Gastroesophageal sphincter (tissue), 4 donors: Measurements from ENCODE around the gene HDAC10. TPM values are rescaled to one million over a fixed set of nuclear protein-coding genes. Genes with fewer than 3 reads are reported as not detected.

Experiments
- ATAC-seq: fragments of 150-250 bp; one replicate; pipeline ENCODE4 v1.9.1; 2016; ENCODE audit warnings: mild to moderate bottlenecking, moderate library complexity
- H3K27ac ChIP-seq, 4 donors: fragments of 200-600 bp; sonication (generic) in 3 of 4; 1 replicate in 3 of 4; 2 replicates in 1 of 4; pipeline ENCODE4 v1.5.1; 2016 to 2019
- H3K27me3 ChIP-seq: fragments of 200-600 bp; sonication (generic); one replicate; pipeline ENCODE4 v1.5.1; 2019
- H3K36me3 ChIP-seq, 2 donors: fragments of 200-600 bp; sonication (generic); one replicate each; pipeline ENCODE4 v1.5.1; 2019; ENCODE audit warnings: control low read depth in 1 of 2
- H3K4me1 ChIP-seq, 3 donors: fragments of 200-600 bp; sonication (generic); 1 replicate in 2 of 3; 2 replicates in 1 of 3; pipeline ENCODE4 v1.5.1; 2016 to 2019; ENCODE audit warnings: control low read depth in 2 of 3
- H3K4me3 ChIP-seq, 2 donors: fragments of 200-600 bp; sonication (generic); one replicate each; pipeline ENCODE4 v1.5.1; 2019; ENCODE audit warnings: mild to moderate bottlenecking in 1 of 2, moderate library complexity in 1 of 2
- H3K9me3 ChIP-seq, 3 donors: fragments of 200-600 bp; sonication (generic); one replicate each; pipeline ENCODE4 v1.5.1; 2017 to 2019; ENCODE audit warnings: control low read depth in 2 of 3
- EP300 ChIP-seq: sonication (generic); formaldehyde crosslinking; IDR thresholded peaks from one replicate; pipeline ENCODE4 v1.6.1; 2017; ENCODE audit warnings: antibody characterized with exemption, mild to moderate bottlenecking
- POLR2A ChIP-seq, 2 donors: fragments of 450-650 bp; IDR thresholded peaks; one replicate each; pipeline ENCODE4 v1.6.1; 2017; ENCODE audit warnings: antibody characterized with exemption in 2 of 2, mild to moderate bottlenecking in 2 of 2, moderate library complexity in 1 of 2
- POLR2AphosphoS5 ChIP-seq: sonication (generic); formaldehyde crosslinking; IDR thresholded peaks from one replicate; pipeline ENCODE4 v1.6.1; 2017; ENCODE audit warnings: antibody characterized with exemption
- WGBS, 2 donors: methylation state at CpG; one replicate each; pipeline ENCODE4 v1.1.5; 2018; ENCODE audit warnings: low coverage in 1 of 2; 5-methylcytosine and 5-hydroxymethylcytosine counted together
- total RNA-seq, 4 donors: library from RNA; depleted of rRNA; stranded (reverse); fragments of >200 nt; gene quantifications; one replicate each; pipeline ENCODE4 v1.1.0, GENCODE V29; 2016
- TF ChIP-seq, protein P1 (sequence below), 4 experiments: fragments of 200-600 bp in 2 of 4; fragments of 450-650 bp in 2 of 4; sonication (generic) in 1 of 4; IDR thresholded peaks; one replicate each; pipeline ENCODE4 v1.5.1; 2017 to 2019; ENCODE audit warnings: antibody characterized with exemption in 4 of 4, mild to moderate bottlenecking in 2 of 4, moderate library complexity in 2 of 4

Gene HDAC10
- total RNA-seq, 4 donors from 2014 or later, result 9.4 to 24.7 (median 12.5) TPM

DNA sequence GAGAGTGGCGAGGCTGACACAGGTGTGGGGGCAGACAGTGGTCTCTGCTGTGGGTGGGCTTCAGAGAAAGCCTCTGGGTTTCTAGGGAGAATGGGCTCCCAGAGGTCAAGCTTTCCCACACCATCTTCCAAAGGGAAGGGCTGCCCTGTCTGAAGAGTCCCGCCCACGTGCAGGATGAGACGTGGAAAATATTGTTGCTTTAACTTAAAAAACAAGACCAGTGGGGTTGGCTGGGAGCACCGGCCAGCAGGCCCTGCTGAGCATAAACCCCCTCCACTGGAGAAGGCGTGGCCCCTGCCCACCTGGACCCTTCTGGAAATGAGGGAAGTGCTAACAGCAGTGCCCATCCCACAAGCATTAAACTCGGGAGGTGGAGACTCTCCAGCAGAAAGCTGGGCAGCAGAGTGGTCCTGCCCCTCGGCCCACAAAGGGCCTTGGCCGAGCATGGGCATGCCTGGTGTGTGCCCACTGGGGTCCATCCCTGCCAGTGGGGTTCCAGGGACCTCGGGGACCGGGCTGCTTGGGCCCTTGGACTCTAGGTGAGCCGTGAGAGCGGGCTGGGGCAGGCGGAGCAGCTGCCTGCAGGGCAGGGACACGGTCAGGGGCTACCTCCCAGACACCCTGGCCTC is 34.9 kb downstream of the HDAC10 start:
- Histone ChIP-seq H3K9me3 (no peaks in the 10 kb centered on the region), H3K36me3 (peaks cover 0 to 97% of the 10 kb centered on the region in 2 donors), H3K4me3 (no peak overlapping the region), H3K4me1 (peaks cover 0 to 24% (median 0%) of the 10 kb centered on the region in 3 donors), H3K27ac (no peak overlapping the region), H3K27me3 (no peaks in the 10 kb centered on the region)
- WGBS, 2 donors, result 67% methylated on average over 3 of the region's 15 CpGs; no CpG with 5 or more reads in 1 of the 2 donors
- no peak for TF ChIP-seq POLR2A (IDR thresholded peaks at IDR 0.05)
- TF ChIP-seq POLR2AphosphoS5, result no peak
- TF ChIP-seq, protein P1, sequence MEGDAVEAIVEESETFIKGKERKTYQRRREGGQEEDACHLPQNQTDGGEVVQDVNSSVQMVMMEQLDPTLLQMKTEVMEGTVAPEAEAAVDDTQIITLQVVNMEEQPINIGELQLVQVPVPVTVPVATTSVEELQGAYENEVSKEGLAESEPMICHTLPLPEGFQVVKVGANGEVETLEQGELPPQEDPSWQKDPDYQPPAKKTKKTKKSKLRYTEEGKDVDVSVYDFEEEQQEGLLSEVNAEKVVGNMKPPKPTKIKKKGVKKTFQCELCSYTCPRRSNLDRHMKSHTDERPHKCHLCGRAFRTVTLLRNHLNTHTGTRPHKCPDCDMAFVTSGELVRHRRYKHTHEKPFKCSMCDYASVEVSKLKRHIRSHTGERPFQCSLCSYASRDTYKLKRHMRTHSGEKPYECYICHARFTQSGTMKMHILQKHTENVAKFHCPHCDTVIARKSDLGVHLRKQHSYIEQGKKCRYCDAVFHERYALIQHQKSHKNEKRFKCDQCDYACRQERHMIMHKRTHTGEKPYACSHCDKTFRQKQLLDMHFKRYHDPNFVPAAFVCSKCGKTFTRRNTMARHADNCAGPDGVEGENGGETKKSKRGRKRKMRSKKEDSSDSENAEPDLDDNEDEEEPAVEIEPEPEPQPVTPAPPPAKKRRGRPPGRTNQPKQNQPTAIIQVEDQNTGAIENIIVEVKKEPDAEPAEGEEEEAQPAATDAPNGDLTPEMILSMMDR (IDR thresholded peaks at IDR 0.05), result no peak
- TF ChIP-seq EP300, result no peak
- no peak for ATAC-seq

DNA sequence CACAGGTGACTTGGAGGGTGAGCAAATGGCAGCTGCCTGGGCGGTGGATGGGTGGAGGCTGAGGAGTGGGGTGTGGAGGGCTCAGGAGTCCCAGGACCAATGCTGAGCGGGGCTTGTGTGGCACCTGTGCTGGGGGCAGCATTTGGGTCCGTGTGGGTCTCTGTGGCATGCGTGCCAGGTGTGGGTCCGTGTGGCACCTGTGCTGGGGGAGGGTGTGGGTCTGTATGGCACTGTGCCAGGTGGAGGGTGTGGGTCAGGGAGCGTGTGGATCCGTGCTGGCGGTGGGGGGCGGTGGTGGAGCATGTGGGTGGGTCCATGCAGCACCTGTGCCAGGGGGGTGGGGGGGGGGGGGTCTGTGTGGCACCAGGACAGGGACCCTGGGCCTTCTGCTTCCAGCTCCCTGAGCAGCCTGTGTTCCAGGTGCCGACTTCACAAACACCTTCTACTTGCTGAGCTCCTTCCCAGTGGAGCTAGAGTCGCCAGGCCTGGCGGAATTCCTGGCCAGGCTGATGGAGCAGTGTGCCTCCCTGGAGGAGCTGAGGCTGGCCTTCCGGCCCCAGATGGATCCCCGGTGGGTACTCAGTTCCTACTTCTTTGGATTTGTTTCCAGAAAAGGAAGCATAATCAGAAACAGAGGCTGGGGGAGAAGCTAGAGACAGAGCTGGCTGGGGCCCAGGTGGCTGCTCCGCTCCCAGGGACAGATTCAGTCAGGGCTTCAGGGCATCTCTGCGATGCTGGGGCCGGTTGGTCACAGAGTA is 35.6 kb downstream of the HDAC10 start:
- H3K36me3 ChIP-seq, result peaks cover 0 to 97% of the 10 kb centered on the region in 2 donors
- no peak for ATAC-seq
- 60% methylated on average over 3 of the region's 17 CpGs; no CpG with 5 or more reads in 1 of the 2 donors for WGBS, 2 donors
- H3K27ac ChIP-seq, result no peak overlapping the region
- H3K27me3 ChIP-seq, result no peaks in the 10 kb centered on the region
- peaks cover 0 to 24% (median 0%) of the 10 kb centered on the region in 3 donors for H3K4me1 ChIP-seq
- no peaks in the 10 kb centered on the region for H3K9me3 ChIP-seq
- no peak overlapping the region for H3K4me3 ChIP-seq
- no peak for TF ChIP-seq EP300
- TF ChIP-seq, protein P1 (IDR thresholded peaks at IDR 0.05), result no peak
- TF ChIP-seq POLR2A (IDR thresholded peaks at IDR 0.05), result no peak
- no peak for TF ChIP-seq POLR2AphosphoS5

DNA sequence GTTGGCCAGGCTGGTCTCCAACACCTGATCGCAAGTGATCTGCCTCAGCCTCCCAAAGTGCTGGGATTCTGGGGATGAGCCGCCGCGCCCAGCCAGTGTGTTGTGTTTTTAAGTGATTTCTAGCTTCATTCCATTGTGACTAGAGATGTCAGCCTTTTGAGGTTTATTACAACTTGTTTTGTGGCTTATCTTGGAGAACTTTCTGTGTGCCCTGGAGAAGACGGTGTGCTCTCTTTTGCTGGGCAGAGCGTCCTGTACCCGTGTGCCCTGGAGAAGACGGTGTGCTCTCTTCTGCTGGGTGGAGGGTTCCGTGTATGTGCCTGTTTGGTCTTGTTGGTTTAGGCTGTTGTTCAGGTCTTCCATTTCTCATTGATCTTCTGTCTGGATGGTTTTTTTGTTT is 37.8 kb downstream of the HDAC10 start:
- peaks cover 0 to 26% (median 0%) of the 10 kb centered on the region in 3 donors for H3K4me1 ChIP-seq
- TF ChIP-seq, protein P1 (IDR thresholded peaks at IDR 0.05), result no peak
- TF ChIP-seq POLR2A (IDR thresholded peaks at IDR 0.05) (no peak), POLR2AphosphoS5 (no peak), EP300 (no peak)
- no peak for ATAC-seq
- peaks cover 0 to 100% of the 10 kb centered on the region in 2 donors for H3K36me3 ChIP-seq
- 90 to 94% methylated on average over 5 to 9 of the region's 9 CpGs for WGBS, 2 donors
- H3K27me3 ChIP-seq, result no peaks in the 10 kb centered on the region
- H3K27ac ChIP-seq, result no peak overlapping the region
- no peak overlapping the region for H3K4me3 ChIP-seq
- H3K9me3 ChIP-seq, result no peaks in the 10 kb centered on the region

DNA sequence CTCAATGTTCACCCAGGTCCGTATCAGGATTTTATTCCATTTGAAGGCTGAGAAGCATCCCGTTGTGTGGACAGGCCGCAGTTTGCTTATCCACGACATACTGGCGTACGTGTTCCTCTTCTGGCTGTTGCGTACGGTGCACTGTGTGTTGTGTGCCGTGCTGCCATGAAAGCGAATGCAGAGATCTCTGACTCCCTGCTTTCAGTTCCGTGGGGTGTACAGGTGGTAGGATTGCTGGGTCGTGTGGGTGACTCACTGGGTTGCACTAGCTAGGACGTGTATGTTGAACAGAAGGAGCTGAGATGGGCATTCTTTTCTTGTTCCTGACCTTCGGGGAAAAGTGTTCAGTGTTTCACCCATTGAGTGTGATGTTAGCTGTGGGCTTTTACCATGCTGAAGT is 39.9 kb downstream of the HDAC10 start:
- WGBS, 2 donors, result 77 to 88% methylated on average over 2 to 14 of the region's 14 CpGs
- H3K9me3 ChIP-seq, result no peaks in the 10 kb centered on the region
- H3K27me3 ChIP-seq, result no peaks in the 10 kb centered on the region
- no peak overlapping the region for H3K27ac ChIP-seq
- no peak overlapping the region for H3K4me3 ChIP-seq
- H3K36me3 ChIP-seq, result peaks cover 0 to 100% of the 10 kb centered on the region in 2 donors
- H3K4me1 ChIP-seq, result peaks cover 0 to 43% (median 0%) of the 10 kb centered on the region in 3 donors
- TF ChIP-seq, protein P1 (IDR thresholded peaks at IDR 0.05), result no peak
- TF ChIP-seq EP300 (no peak), POLR2AphosphoS5 (no peak), POLR2A (IDR thresholded peaks at IDR 0.05) (no peak)
- ATAC-seq, result no peak
